CD4-positive, CD25-positive, alpha-beta regulatory T cell (primary cell): Measurements from ENCODE around the gene ADGRV1. TPM values are rescaled to one million over a fixed set of nuclear protein-coding genes. Genes with fewer than 3 reads are reported as not detected.

Experiments
- ATAC-seq, 2 donors: fragments of 150-1000 bp; cut with Tn5 transposase; one replicate each; pipeline ENCODE4 v1.10.0; 2021; ENCODE audit warnings: low read depth in 2 of 2, moderate number of reproducible peaks in 2 of 2, moderate library complexity in 1 of 2
- DNase-seq, 3 donors: peaks; one replicate each; pipeline versions ENCODE4 v3.0.0 to v3.0.0-alpha.2; 2012 to 2022; ENCODE audit warnings: mixed read lengths in 1 of 3
- H3K27ac ChIP-seq: one replicate; pipeline ENCODE4 v1.7.0; 2013; ENCODE audit warnings: mild to moderate bottlenecking, low read length; ENCODE audit not compliant: insufficient read depth, poor library complexity, severe bottlenecking
- H3K27me3 ChIP-seq: one replicate; pipeline ENCODE4 v1.7.0; 2013; ENCODE audit warnings: low read length; ENCODE audit not compliant: control insufficient read depth, insufficient read depth
- H3K36me3 ChIP-seq: one replicate; pipeline ENCODE4 v1.7.0; 2013; ENCODE audit warnings: mild to moderate bottlenecking, low read length, moderate library complexity; ENCODE audit not compliant: control insufficient read depth, insufficient read depth
- H3K4me1 ChIP-seq: 2 replicates; pipeline ENCODE4 v1.7.0; 2013; ENCODE audit warnings: mild to moderate bottlenecking, low read length; ENCODE audit not compliant: insufficient read depth, control insufficient read depth, poor library complexity, severe bottlenecking
- H3K4me3 ChIP-seq: one replicate; pipeline ENCODE4 v1.7.0; 2013; ENCODE audit warnings: low read depth, mild to moderate bottlenecking, low read length, moderate library complexity
- H3K9me3 ChIP-seq, 2 experiments: 1 replicate in 1 of 2; 2 replicates in 1 of 2; pipeline ENCODE4 v1.7.0; 2013; ENCODE audit warnings: low read length in 2 of 2, mild to moderate bottlenecking in 1 of 2, moderate library complexity in 1 of 2; ENCODE audit not compliant: control insufficient read depth in 2 of 2
- H3K27ac Mint-ChIP-seq, 3 donors: one replicate each; pipeline ENCODE4 v1.8.0; 2020 to 2022; ENCODE audit warnings: mild to moderate bottlenecking in 3 of 3, mixed read lengths in 3 of 3, moderate library complexity in 2 of 3
- H3K27me3 Mint-ChIP-seq: one replicate; pipeline ENCODE4 v1.8.0; 2022; ENCODE audit warnings: mild to moderate bottlenecking, mixed read lengths
- H3K36me3 Mint-ChIP-seq: one replicate; pipeline ENCODE4 v1.8.0; 2020; ENCODE audit warnings: mixed read lengths
- H3K4me1 Mint-ChIP-seq, 4 donors: one replicate each; pipeline ENCODE4 v1.8.0; 2020 to 2022; ENCODE audit warnings: mixed read lengths in 4 of 4, mild to moderate bottlenecking in 1 of 4
- H3K4me3 Mint-ChIP-seq, 4 donors: one replicate each; pipeline ENCODE4 v1.8.0; 2020 to 2022; ENCODE audit warnings: mild to moderate bottlenecking in 4 of 4, mixed read lengths in 4 of 4, moderate library complexity in 3 of 4
- H3K9me3 Mint-ChIP-seq, 7 donors: one replicate each; pipeline ENCODE4 v1.8.0; 2020 to 2022; ENCODE audit warnings: mixed read lengths in 7 of 7, mild to moderate bottlenecking in 3 of 7, moderate library complexity in 2 of 7
- polyA plus RNA-seq, 4 donors: library from polyadenylated mRNA; unstranded; fragments of 300-500 nt; fragmentation: Illumina TruSeq; gene quantifications; one replicate each; pipeline ENCODE4 v1.2.3, GENCODE V29; 2021
- total RNA-seq: library from RNA; stranded (reverse); gene quantifications from one replicate; pipeline ENCODE4 v1.2.3, GENCODE V29; 2022

Gene ADGRV1
- total and polyA plus RNA-seq, 5 donors from 2014 or later: 0.42 to 0.52 TPM; not detected in 3

GRCh38 chr5:90909940-90910339 lies 351.3 kb downstream of the ADGRV1 start:
- Mint-ChIP-seq H3K27ac (no peak overlapping the region), H3K4me3 (no peak overlapping the region), H3K4me1 (no peaks in the 10 kb centered on the region), H3K36me3 (no peaks in the 10 kb centered on the region), H3K9me3 (peaks cover 0 to 6% (median 0%) of the 10 kb centered on the region in 7 donors), H3K27me3 (peaks cover 6% of the 10 kb centered on the region)
- Histone ChIP-seq H3K4me3 (no peak overlapping the region), H3K27ac (no peak overlapping the region), H3K27me3 (no peaks in the 10 kb centered on the region), H3K9me3 (no peaks in the 10 kb centered on the region), H3K4me1 (no peaks in the 10 kb centered on the region), H3K36me3 (no peaks in the 10 kb centered on the region)
- DNase-seq (no peak), ATAC-seq (no peak)

DNA sequence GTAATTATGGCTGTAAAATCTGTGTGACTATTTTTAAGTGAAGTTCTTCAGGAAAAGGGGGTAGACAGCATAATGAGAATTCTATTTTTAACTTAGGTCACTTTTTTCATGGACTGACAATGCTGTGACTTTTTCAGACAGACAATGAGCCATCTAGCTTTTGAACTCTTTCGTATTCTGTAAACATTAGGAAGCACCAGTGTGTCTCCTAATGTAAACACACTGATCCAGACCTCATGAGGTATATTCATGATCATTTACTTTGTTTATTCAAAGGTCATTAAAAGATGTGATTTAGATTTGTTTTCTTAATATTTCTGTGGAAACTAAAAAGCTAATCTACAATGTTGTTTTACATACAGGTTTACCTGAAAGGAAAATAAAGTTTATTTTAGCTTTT lies 352.6 kb downstream of the ADGRV1 start:
- Histone ChIP-seq H3K9me3 (no peaks in the 10 kb centered on the region), H3K27me3 (no peaks in the 10 kb centered on the region), H3K27ac (no peak overlapping the region), H3K36me3 (no peaks in the 10 kb centered on the region), H3K4me1 (no peaks in the 10 kb centered on the region), H3K4me3 (no peak overlapping the region)
- no peak for ATAC-seq
- no peak for DNase-seq
- Mint-ChIP-seq H3K9me3 (peaks cover 0 to 2% (median 0%) of the 10 kb centered on the region in 7 donors), H3K4me1 (no peaks in the 10 kb centered on the region), H3K27ac (no peak overlapping the region), H3K36me3 (no peaks in the 10 kb centered on the region), H3K4me3 (no peak overlapping the region), H3K27me3 (peaks cover 9% of the 10 kb centered on the region)

GRCh38 chr5:90912476-90912875 lies 353.9 kb downstream of the ADGRV1 start:
- H3K36me3 ChIP-seq: no peaks in the 10 kb centered on the region
- no peaks in the 10 kb centered on the region for H3K4me1 Mint-ChIP-seq
- no peak overlapping the region for H3K4me3 ChIP-seq
- H3K9me3 Mint-ChIP-seq: no peaks in the 10 kb centered on the region
- H3K4me3 Mint-ChIP-seq: no peak overlapping the region
- DNase-seq: no peak
- no peaks in the 10 kb centered on the region for H3K4me1 ChIP-seq
- no peak for ATAC-seq
- no peak overlapping the region for H3K27ac Mint-ChIP-seq
- no peak overlapping the region for H3K27ac ChIP-seq
- H3K27me3 ChIP-seq: no peaks in the 10 kb centered on the region
- H3K27me3 Mint-ChIP-seq: peaks cover 5% of the 10 kb centered on the region
- H3K36me3 Mint-ChIP-seq: no peaks in the 10 kb centered on the region
- no peaks in the 10 kb centered on the region for H3K9me3 ChIP-seq

GRCh38 chr5:90915393-90915792 lies 356.8 kb downstream of the ADGRV1 start:
- Mint-ChIP-seq H3K27me3 (peaks cover 11% of the 10 kb centered on the region), H3K36me3 (no peaks in the 10 kb centered on the region), H3K27ac (no peak overlapping the region), H3K9me3 (peaks cover 0 to 1% (median 0%) of the 10 kb centered on the region in 7 donors), H3K4me1 (no peaks in the 10 kb centered on the region), H3K4me3 (no peak overlapping the region)
- ATAC-seq (no peak), DNase-seq (no peak)
- Histone ChIP-seq H3K4me1 (no peaks in the 10 kb centered on the region), H3K4me3 (no peak overlapping the region), H3K27ac (no peak overlapping the region), H3K9me3 (no peaks in the 10 kb centered on the region), H3K36me3 (no peaks in the 10 kb centered on the region), H3K27me3 (no peaks in the 10 kb centered on the region)

- H3K27ac ChIP-seq: no peak overlapping the region
- no peak for DNase-seq
- Mint-ChIP-seq H3K4me1 (no peaks in the 10 kb centered on the region), H3K36me3 (no peaks in the 10 kb centered on the region), H3K27me3 (peaks cover 11% of the 10 kb centered on the region), H3K9me3 (peaks cover 0 to 1% (median 0%) of the 10 kb centered on the region in 7 donors), H3K4me3 (no peak overlapping the region), H3K27ac (no peak overlapping the region)
- H3K36me3 ChIP-seq: no peaks in the 10 kb centered on the region
- no peaks in the 10 kb centered on the region for H3K9me3 ChIP-seq
- H3K4me3 ChIP-seq: no peak overlapping the region
- no peaks in the 10 kb centered on the region for H3K4me1 ChIP-seq
- no peaks in the 10 kb centered on the region for H3K27me3 ChIP-seq
- no peak for ATAC-seq
Measured at GRCh38 chr5:90916947-90917800, 358.6 kb downstream of the ADGRV1 start.

GRCh38 chr5:90917928-90918668 lies 359.5 kb downstream of the ADGRV1 start:
- no peak for ATAC-seq
- no peaks in the 10 kb centered on the region for H3K9me3 ChIP-seq
- no peaks in the 10 kb centered on the region for H3K36me3 ChIP-seq

DNA sequence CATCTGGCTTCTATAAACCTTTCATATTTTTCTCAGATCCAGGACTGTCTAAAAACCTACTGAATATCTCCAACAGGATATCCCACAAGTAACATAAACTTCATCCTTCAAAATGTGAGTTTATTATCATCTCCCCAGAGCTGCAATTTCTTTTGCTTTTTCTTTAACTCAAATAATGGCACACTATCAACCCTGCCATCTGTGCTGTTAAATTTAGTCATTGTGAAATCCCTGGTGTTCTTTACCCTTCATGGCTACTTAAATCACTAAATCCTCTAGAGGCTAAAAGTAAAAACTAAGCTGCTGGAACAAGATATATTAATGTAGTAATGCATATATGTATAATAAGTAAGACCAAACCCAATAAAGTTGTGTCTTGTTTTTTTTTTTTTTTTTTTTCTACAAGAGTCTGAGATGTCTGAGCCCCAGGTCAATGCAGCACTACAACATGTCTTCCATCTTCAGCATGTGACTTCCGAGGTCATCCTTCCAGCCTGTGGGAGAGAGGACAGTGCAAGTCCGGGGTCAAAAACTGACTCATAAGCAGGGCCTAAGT lies 362.9 kb downstream of the ADGRV1 start:
- DNase-seq (no peak), ATAC-seq (no peak)
- peaks cover 6% of the 10 kb centered on the region for H3K27me3 Mint-ChIP-seq
- no peaks in the 10 kb centered on the region for H3K36me3 ChIP-seq
- H3K9me3 ChIP-seq: no peaks in the 10 kb centered on the region
- H3K4me1 ChIP-seq: no peaks in the 10 kb centered on the region
- H3K36me3 Mint-ChIP-seq: no peaks in the 10 kb centered on the region
- H3K27ac Mint-ChIP-seq: no peak overlapping the region
- H3K4me3 ChIP-seq: no peak overlapping the region
- no peaks in the 10 kb centered on the region for H3K4me1 Mint-ChIP-seq
- no peak overlapping the region for H3K4me3 Mint-ChIP-seq
- peaks cover 0 to 1% (median 0%) of the 10 kb centered on the region in 7 donors for H3K9me3 Mint-ChIP-seq
- no peak overlapping the region for H3K27ac ChIP-seq
- H3K27me3 ChIP-seq: no peaks in the 10 kb centered on the region

More at GRCh38 chr5:90917928-90918668, 359.5 kb downstream of the ADGRV1 start:
- no peak for DNase-seq
- Histone ChIP-seq H3K4me3 (no peak overlapping the region), H3K27ac (no peak overlapping the region), H3K27me3 (no peaks in the 10 kb centered on the region), H3K4me1 (no peaks in the 10 kb centered on the region)
- Mint-ChIP-seq H3K36me3 (no peaks in the 10 kb centered on the region), H3K4me3 (no peak overlapping the region), H3K9me3 (peaks cover 0 to 1% (median 0%) of the 10 kb centered on the region in 7 donors), H3K27ac (no peak overlapping the region), H3K27me3 (peaks cover 11% of the 10 kb centered on the region), H3K4me1 (no peaks in the 10 kb centered on the region)
